ENCODE results near the gene PXDN.

Gene PXDN

GRCh38 chr2:1645761-1646476 is 98.4 kb downstream of the PXDN start:
- no peaks in the 10 kb centered on the region for H3K9me3 Mint-ChIP-seq
- H3K36me3 Mint-ChIP-seq (ENCODE audit: low read depth), result peaks cover 85% of the 10 kb centered on the region
- no peak for TF ChIP-seq CTCF (IDR thresholded peaks at IDR 0.05)
- H3K27me3 Mint-ChIP-seq (ENCODE audit: low read depth, poor library complexity), result no peaks in the 10 kb centered on the region
- peak overlapping the region; percentile 60 for H3K27ac Mint-ChIP-seq
- peaks cover 28% of the 10 kb centered on the region for H3K4me1 Mint-ChIP-seq
- no peak overlapping the region for H3K4me3 Mint-ChIP-seq
- DNase-seq, result no peak

GRCh38 chr2:1644427-1644826 is 99.9 kb downstream of the PXDN start:
- Mint-ChIP-seq H3K27ac (peak overlapping the region; percentile 64), H3K36me3 (ENCODE audit: low read depth) (peaks cover 70% of the 10 kb centered on the region), H3K9me3 (no peaks in the 10 kb centered on the region), H3K4me3 (no peak overlapping the region), H3K4me1 (peaks cover 28% of the 10 kb centered on the region), H3K27me3 (ENCODE audit: low read depth, poor library complexity) (no peaks in the 10 kb centered on the region)
- no peak for DNase-seq
- TF ChIP-seq CTCF (IDR thresholded peaks at IDR 0.05), result no peak

- peaks cover 58% of the 10 kb centered on the region for H3K36me3 Mint-ChIP-seq (ENCODE audit: low read depth)
- peaks cover 28% of the 10 kb centered on the region for H3K4me1 Mint-ChIP-seq
- H3K27ac Mint-ChIP-seq, result peak overlapping the region; percentile 90
- no peak for DNase-seq
- H3K27me3 Mint-ChIP-seq (ENCODE audit: low read depth, poor library complexity), result no peaks in the 10 kb centered on the region
- TF ChIP-seq CTCF (IDR thresholded peaks at IDR 0.05), result no peak
- no peaks in the 10 kb centered on the region for H3K9me3 Mint-ChIP-seq
- no peak overlapping the region for H3K4me3 Mint-ChIP-seq
Observed at GRCh38 chr2:1642993-1643619, 101.2 kb downstream of the PXDN start.

GRCh38 chr2:1642066-1642861 is 102.1 kb downstream of the PXDN start:
- DNase-seq, result no peak
- Mint-ChIP-seq H3K4me3 (no peak overlapping the region), H3K36me3 (ENCODE audit: low read depth) (peaks cover 56% of the 10 kb centered on the region)

GRCh38 chr2:1641523-1641922 is 102.8 kb downstream of the PXDN start:
- H3K36me3 Mint-ChIP-seq (ENCODE audit: low read depth), result peaks cover 59% of the 10 kb centered on the region
- no peak overlapping the region for H3K4me3 Mint-ChIP-seq
- H3K9me3 Mint-ChIP-seq, result no peaks in the 10 kb centered on the region
- DNase-seq, result no peak
- peak overlapping the region; percentile 90 for H3K27ac Mint-ChIP-seq
- no peaks in the 10 kb centered on the region for H3K27me3 Mint-ChIP-seq (ENCODE audit: low read depth, poor library complexity)
- H3K4me1 Mint-ChIP-seq, result peaks cover 27% of the 10 kb centered on the region
- no peak for TF ChIP-seq CTCF (IDR thresholded peaks at IDR 0.05)

More at GRCh38 chr2:1642066-1642861, 102.1 kb downstream of the PXDN start:
- Mint-ChIP-seq H3K9me3 (no peaks in the 10 kb centered on the region), H3K27ac (peak overlapping the region; percentile 90), H3K27me3 (ENCODE audit: low read depth, poor library complexity) (no peaks in the 10 kb centered on the region), H3K4me1 (peaks cover 28% of the 10 kb centered on the region)
- TF ChIP-seq CTCF (IDR thresholded peaks at IDR 0.05), result no peak
